GM12864 (cell line): ENCODE data around the gene ARHGEF10L.

ENCODE experiments used
- DNase-seq: peaks from one replicate; pipeline ENCODE4 v3.0.0-alpha.2; 2011; ENCODE audit warnings: low read depth
- H3K4me3 ChIP-seq: 2 replicates; pipeline ENCODE4 v1.5.1; 2011; ENCODE audit warnings: mild to moderate bottlenecking, low read depth, low read length, control low read depth
- TF ChIP-seq, protein P1 (sequence below): IDR thresholded peaks from 2 replicates; pipeline ENCODE4 v1.5.1; 2011; ENCODE audit warnings: low read depth, mild to moderate bottlenecking, moderate library complexity, low read length, control low read depth, inconsistent platforms; ENCODE audit errors: missing control alignments

The ARHGEF10L gene

DNA sequence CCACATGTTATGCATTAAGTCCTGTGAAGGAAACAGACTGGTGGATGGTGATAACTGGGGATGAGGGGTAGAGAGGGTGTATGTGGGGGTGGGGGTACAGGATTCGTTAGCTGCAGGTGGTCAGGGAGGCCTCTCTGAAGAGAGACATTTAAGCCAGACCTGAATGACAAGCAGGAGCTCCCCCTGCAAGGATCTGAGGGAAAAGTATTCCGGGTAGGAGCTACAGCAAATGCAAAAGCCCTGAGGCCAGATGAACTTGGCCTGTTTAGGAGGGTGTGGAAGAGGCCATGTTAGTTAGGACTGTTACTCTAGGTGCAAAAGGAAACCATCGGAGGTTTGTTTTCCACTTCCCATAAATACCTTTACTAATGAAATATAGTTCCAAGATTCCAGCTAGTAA, 9.9 kb downstream of the ARHGEF10L start:
- no peak for DNase-seq
- H3K4me3 ChIP-seq: no peak overlapping the region
- TF ChIP-seq, protein P1, sequence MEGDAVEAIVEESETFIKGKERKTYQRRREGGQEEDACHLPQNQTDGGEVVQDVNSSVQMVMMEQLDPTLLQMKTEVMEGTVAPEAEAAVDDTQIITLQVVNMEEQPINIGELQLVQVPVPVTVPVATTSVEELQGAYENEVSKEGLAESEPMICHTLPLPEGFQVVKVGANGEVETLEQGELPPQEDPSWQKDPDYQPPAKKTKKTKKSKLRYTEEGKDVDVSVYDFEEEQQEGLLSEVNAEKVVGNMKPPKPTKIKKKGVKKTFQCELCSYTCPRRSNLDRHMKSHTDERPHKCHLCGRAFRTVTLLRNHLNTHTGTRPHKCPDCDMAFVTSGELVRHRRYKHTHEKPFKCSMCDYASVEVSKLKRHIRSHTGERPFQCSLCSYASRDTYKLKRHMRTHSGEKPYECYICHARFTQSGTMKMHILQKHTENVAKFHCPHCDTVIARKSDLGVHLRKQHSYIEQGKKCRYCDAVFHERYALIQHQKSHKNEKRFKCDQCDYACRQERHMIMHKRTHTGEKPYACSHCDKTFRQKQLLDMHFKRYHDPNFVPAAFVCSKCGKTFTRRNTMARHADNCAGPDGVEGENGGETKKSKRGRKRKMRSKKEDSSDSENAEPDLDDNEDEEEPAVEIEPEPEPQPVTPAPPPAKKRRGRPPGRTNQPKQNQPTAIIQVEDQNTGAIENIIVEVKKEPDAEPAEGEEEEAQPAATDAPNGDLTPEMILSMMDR: no peak

DNA sequence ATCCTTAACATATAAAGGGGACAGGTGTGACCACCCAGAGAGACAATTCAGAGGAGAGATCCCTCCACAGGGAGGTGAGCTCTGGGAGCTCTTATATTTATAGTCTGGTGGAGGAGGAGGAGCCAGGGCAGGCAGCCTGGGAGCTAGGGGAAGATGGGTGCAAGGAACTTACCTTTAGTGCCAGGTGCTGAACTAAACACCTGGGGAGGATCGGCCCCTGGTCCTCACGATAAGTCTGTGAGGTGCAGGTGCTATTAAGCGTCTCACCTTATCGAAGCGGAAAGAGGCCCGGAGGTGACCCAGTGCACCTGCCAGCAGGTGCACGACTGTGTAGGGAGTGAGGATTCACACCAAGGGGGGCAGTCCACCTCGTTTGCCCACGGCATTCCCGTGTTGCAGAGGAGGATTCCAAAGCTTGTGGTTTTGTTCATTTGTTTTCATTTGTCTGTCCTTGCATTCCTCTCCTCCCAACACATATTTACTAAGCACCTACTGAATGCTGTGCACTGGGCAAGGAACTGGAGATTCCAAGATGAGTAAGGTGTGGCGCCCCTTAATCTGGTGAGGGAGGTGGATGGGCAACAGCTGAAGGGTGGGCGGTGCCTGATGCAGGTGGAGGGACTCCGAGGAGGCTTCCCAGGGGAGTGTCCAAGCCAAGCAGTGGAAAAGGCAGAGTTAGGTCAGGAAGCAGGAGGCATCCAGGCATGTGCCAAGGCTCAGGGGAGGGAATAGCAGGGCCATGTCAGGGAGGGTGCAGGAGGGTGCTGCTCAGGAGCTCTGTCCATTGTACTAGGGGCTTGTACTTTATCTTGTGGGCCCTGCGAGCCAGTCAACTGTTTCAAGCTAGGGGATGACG, 11.5 kb downstream of the ARHGEF10L start:
- TF ChIP-seq, protein P1: no peak
- H3K4me3 ChIP-seq: no peak overlapping the region
- DNase-seq: no peak

DNA sequence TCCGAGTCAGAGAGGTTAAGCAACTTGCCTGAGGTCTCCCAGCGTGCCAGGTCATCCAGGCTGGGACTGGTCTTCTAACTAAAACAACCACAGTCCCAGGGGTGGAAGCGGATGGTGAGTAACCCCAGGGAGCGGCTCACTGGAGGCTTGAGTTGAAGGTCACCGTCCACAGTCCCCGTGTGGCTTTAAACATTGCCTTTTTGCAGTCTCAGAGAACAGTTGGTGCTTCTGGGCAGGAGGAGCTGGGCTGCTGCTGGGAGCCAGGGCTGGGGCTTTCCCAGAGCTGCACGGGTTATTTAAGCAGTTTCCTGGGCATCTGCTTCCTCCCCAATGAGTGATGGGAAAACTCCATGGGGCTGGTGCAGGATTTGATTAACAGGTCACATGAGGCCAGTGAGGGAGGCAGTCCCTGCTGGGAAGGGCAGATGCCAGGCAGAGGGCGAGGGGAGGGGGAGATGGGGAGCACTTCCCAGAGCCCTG, 12.3 kb downstream of the ARHGEF10L start:
- TF ChIP-seq, protein P1: no peak
- H3K4me3 ChIP-seq: no peak overlapping the region
- no peak for DNase-seq

DNA sequence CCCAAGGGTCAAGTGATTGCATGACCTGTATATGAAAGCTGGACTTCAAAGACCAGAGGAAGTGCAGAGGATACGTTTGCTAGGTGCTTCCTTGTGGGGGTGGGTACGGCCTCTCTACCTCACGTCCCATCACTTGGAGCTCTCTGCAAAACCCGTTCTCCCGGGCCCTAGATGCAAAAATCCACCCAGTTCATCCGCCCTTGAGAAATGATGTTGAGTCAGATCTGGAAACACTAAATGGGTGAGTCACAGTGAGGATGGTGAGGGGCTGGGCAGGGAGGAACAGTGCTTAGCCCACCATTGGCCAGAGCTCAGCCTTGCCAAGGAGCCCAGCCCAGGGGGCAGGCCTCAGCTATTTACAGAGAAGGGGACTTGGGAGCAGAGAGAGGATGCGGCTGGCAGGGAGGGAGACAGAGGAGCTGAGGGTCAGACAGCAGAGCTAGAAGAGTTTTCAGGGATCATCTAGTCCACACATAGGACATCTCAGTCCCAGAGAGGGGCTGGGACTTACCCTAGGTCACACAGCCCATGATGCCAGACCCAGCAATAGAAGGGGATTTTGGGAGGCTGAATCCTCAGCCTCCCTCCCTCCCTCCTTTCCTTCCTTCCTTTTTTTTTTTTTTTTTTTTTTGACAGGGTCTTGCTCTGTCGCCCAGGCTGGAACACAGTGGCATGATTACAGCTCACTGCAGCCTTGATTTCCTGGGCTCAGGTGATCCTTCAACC, 14.6 kb downstream of the ARHGEF10L start:
- TF ChIP-seq, protein P1: no peak
- no peak for DNase-seq
- no peak overlapping the region for H3K4me3 ChIP-seq

DNA sequence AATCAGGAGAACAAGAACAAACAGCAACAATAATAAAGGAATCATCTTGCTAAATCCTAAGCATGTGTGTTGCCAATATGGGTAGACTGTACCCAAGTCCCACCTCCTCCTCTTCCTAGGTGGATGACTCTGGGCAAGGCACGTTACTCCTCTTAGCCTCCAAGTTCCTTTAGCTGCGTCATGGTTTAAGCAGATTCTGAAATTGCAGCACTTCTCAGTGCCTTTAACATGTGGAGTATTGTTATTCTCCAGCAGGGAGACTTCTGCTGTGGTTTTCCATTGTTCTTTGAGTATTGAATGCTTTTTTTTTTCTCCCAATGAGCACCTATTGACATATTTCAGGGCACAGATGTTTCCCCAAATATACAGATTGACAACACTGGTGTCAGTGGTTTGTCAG, 15.5 kb downstream of the ARHGEF10L start:
- no peak overlapping the region for H3K4me3 ChIP-seq
- TF ChIP-seq, protein P1: no peak
- no peak for DNase-seq

DNA sequence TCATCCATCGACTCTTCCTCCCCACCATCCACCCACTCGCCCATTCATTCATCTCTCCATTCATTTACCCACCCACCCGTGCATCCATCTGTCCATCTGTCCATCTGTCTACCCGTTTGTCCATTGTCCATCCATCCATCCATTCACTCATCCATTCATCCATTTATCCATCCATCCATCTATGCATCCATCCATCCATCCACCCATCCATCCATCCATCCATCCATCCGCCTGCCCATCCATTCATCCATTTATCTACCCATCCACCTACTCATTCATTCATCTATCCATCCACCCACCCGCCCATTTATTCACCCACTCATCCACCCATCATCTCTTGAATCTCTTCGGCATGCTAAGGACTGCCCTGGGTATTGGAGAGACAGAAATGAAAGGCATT, 18.5 kb downstream of the ARHGEF10L start:
- TF ChIP-seq, protein P1: no peak
- no peak overlapping the region for H3K4me3 ChIP-seq
- DNase-seq: no peak
